Liver (tissue), 3 donors: Measurements from ENCODE around the gene XPNPEP1.

Experiments
- ATF3 ChIP-seq: IDR thresholded peaks from 2 replicates; pipeline ENCODE4 v1.6.1; 2016; ENCODE audit warnings: antibody characterized with exemption
- CTCF ChIP-seq: fragments of 150-350 bp; IDR thresholded peaks from 2 replicates; pipeline ENCODE4 v1.5.1; 2017; ENCODE audit warnings: improper control_type of control experiment, low read depth, low read length; ENCODE audit not compliant: missing input control
- EGR1 ChIP-seq, 2 donors: IDR thresholded peaks; 2 replicates each; pipeline ENCODE4 v1.6.1; 2016 to 2018; ENCODE audit warnings: antibody characterized with exemption in 2 of 2, low read depth in 2 of 2
- GABPA ChIP-seq, 2 donors: IDR thresholded peaks in 1 of 2; conservative IDR thresholded peaks in 1 of 2; 2 replicates each; pipeline ENCODE4 v1.6.1; 2016; ENCODE audit warnings: antibody characterized with exemption in 2 of 2, mild to moderate bottlenecking in 1 of 2, moderate library complexity in 1 of 2
- JUND ChIP-seq, 2 donors: IDR thresholded peaks; 2 replicates each; pipeline ENCODE4 v1.6.1; 2016; ENCODE audit warnings: antibody characterized with exemption in 2 of 2
- MAX ChIP-seq: IDR thresholded peaks from 2 replicates; pipeline ENCODE4 v1.6.1; 2016; ENCODE audit warnings: antibody characterized with exemption
- REST ChIP-seq: IDR thresholded peaks from 2 replicates; pipeline ENCODE4 v1.6.1; 2016; ENCODE audit warnings: antibody characterized with exemption, mild to moderate bottlenecking
- YY1 ChIP-seq: IDR thresholded peaks from 2 replicates; pipeline ENCODE4 v1.6.1; 2016; ENCODE audit warnings: antibody characterized with exemption, mild to moderate bottlenecking
- donor health status: healthy.
- donor health status: healthy.

GRCh38 chr10:109877546-109877945 lies 45.8 kb downstream of the XPNPEP1 start:
- TF ChIP-seq CTCF, result no peak
- no peak for TF ChIP-seq GABPA (IDR thresholded peaks at IDR 0.05 in 1 of 2, conservative IDR thresholded peaks at IDR 0.05 in 1 of 2)
- no peak for TF ChIP-seq MAX
- no peak for TF ChIP-seq YY1
- TF ChIP-seq JUND (IDR thresholded peaks at IDR 0.05), result no peak
- no peak for TF ChIP-seq EGR1 (IDR thresholded peaks at IDR 0.05; ENCODE audit: low read depth in 2 of 2)
- no peak for TF ChIP-seq ATF3
- TF ChIP-seq REST, result no peak
